Neuronal stem cell (in vitro differentiated cells): Measurements from ENCODE around the gene TNNI3.

Experiments
- DNase-seq: peaks from one replicate; pipeline ENCODE4 v3.0.0-alpha.2; 2013; ENCODE audit warnings: low spot score
- H2AFZ ChIP-seq: one replicate; pipeline ENCODE4 v1.6.1; 2013; ENCODE audit warnings: mild to moderate bottlenecking, low read length, inconsistent platforms
- H2AK5ac ChIP-seq: 2 replicates; pipeline ENCODE4 v1.6.1; 2013; ENCODE audit warnings: low read depth, mild to moderate bottlenecking, inconsistent platforms, low read length, moderate library complexity, mixed read lengths
- H2BK120ac ChIP-seq: 2 replicates; pipeline ENCODE4 v1.6.1; 2013; ENCODE audit warnings: low read depth, mild to moderate bottlenecking, inconsistent platforms, low read length, moderate library complexity, mixed read lengths
- H2BK12ac ChIP-seq: one replicate; pipeline ENCODE4 v1.6.1; 2013; ENCODE audit warnings: low read length, inconsistent platforms
- H2BK15ac ChIP-seq: 2 replicates; pipeline ENCODE4 v1.6.1; 2013; ENCODE audit warnings: mild to moderate bottlenecking, low read length, inconsistent platforms, mixed read lengths
- H2BK5ac ChIP-seq: one replicate; pipeline ENCODE4 v1.6.1; 2013; ENCODE audit warnings: inconsistent platforms, mild to moderate bottlenecking, low read length, moderate library complexity
- H3K14ac ChIP-seq: one replicate; pipeline ENCODE4 v1.6.1; 2013; ENCODE audit warnings: low read length, inconsistent platforms
- H3K18ac ChIP-seq: 2 replicates; pipeline ENCODE4 v1.6.1; 2013; ENCODE audit warnings: low read length, inconsistent platforms
- H3K23ac ChIP-seq: 2 replicates; pipeline ENCODE4 v1.6.1; 2013; ENCODE audit warnings: low read depth, mild to moderate bottlenecking, mixed read lengths, low read length, inconsistent platforms; ENCODE audit not compliant: poor library complexity
- H3K27ac ChIP-seq: replicated peaks from 3 replicates; pipeline ENCODE4 v1.5.1; 2013; ENCODE audit warnings: low read length, inconsistent platforms
- H3K27me3 ChIP-seq, 3 experiments: 2 replicates each; pipeline ENCODE4 v1.6.1; 2013; ENCODE audit warnings: low read length in 3 of 3, mild to moderate bottlenecking in 2 of 3, inconsistent platforms in 1 of 3, low read depth in 1 of 3, mixed read lengths in 1 of 3, moderate library complexity in 1 of 3; ENCODE audit not compliant: control insufficient read depth in 3 of 3, insufficient read depth in 3 of 3
- H3K36me3 ChIP-seq, 2 donors: replicated peaks in 1 of 2; 2 replicates each; pipeline ENCODE4 v1.6.1; 2013; ENCODE audit warnings: low read length in 2 of 2; ENCODE audit not compliant: control insufficient read depth in 2 of 2, insufficient read depth in 2 of 2
- H3K4ac ChIP-seq: 2 replicates; pipeline ENCODE4 v1.6.1; 2013; ENCODE audit warnings: inconsistent platforms, mild to moderate bottlenecking, low read length, moderate library complexity
- H3K4me1 ChIP-seq, 2 donors: 1 replicate in 1 of 2; 2 replicates in 1 of 2; pipeline ENCODE4 v1.6.1; 2013; ENCODE audit warnings: low read length in 2 of 2, low read depth in 1 of 2; ENCODE audit not compliant: control insufficient read depth in 2 of 2, insufficient read depth in 1 of 2
- H3K4me2 ChIP-seq: one replicate; pipeline ENCODE4 v1.6.1; 2013; ENCODE audit warnings: mild to moderate bottlenecking, low read length, inconsistent platforms; ENCODE audit not compliant: insufficient read depth, poor library complexity, severe bottlenecking
- H3K4me3 ChIP-seq, 2 donors: 2 replicates each; pipeline ENCODE4 v1.5.1; 2013; ENCODE audit warnings: low read length in 2 of 2, mild to moderate bottlenecking in 2 of 2, inconsistent platforms in 1 of 2, moderate library complexity in 1 of 2
- H3K79me1 ChIP-seq: one replicate; pipeline ENCODE4 v1.6.1; 2013; ENCODE audit warnings: low read depth, mild to moderate bottlenecking, inconsistent platforms, low read length, moderate library complexity
- H3K9ac ChIP-seq: one replicate; pipeline ENCODE4 v1.6.1; 2013; ENCODE audit warnings: mild to moderate bottlenecking, low read depth, low read length, inconsistent platforms; ENCODE audit not compliant: poor library complexity
- H3K9me3 ChIP-seq, 2 donors: replicated peaks in 1 of 2; 2 replicates each; pipeline versions ENCODE3 to v1.6.1; 2013; ENCODE audit warnings: low read length in 2 of 2, mild to moderate bottlenecking in 2 of 2, inconsistent platforms in 1 of 2, low read depth in 1 of 2, mixed read lengths in 1 of 2, moderate library complexity in 1 of 2; ENCODE audit not compliant: control insufficient read depth in 2 of 2, insufficient read depth in 1 of 2
- H4K8ac ChIP-seq: one replicate; pipeline ENCODE4 v1.6.1; 2013; ENCODE audit warnings: low read depth, mild to moderate bottlenecking, inconsistent platforms, low read length, moderate library complexity
- H4K91ac ChIP-seq: one replicate; pipeline ENCODE4 v1.6.1; 2013; ENCODE audit warnings: low read length, low read depth, mild to moderate bottlenecking, inconsistent platforms; ENCODE audit not compliant: poor library complexity
- WGBS, 2 donors: extraction: QIAGEN DNeasy Blood & Tissue Kit; methylation state at CpG; one replicate each; pipeline ENCODE4 v1.1.7; 2013; ENCODE audit warnings: missing lambda C conversion rate in 2 of 2, mixed read lengths in 1 of 2; ENCODE audit not compliant: insufficient read length in 2 of 2, insufficient replicate concordance in 1 of 2; ENCODE audit errors: extremely low coverage in 2 of 2; 5-methylcytosine and 5-hydroxymethylcytosine counted together

Gene TNNI3

GRCh38 chr19:55181740-55182139 lies 24.2 kb upstream of the TNNI3 start:
- no peaks in the 10 kb centered on the region for H3K79me1 ChIP-seq
- no peak overlapping the region for H2BK5ac ChIP-seq
- H3K4ac ChIP-seq: no peak overlapping the region
- H3K4me3 ChIP-seq: no peak overlapping the region
- H2BK120ac ChIP-seq: no peak overlapping the region
- no peak overlapping the region for H3K4me2 ChIP-seq
- no peak overlapping the region for H2BK15ac ChIP-seq
- no peak overlapping the region for H3K27ac ChIP-seq
- H3K23ac ChIP-seq: no peak overlapping the region
- no peak overlapping the region for H2BK12ac ChIP-seq
- no peaks in the 10 kb centered on the region for H3K36me3 ChIP-seq
- DNase-seq: no peak
- H3K18ac ChIP-seq: no peak overlapping the region
- H2AK5ac ChIP-seq: no peak overlapping the region
- H3K27me3 ChIP-seq: peaks cover 0 to 39% (median 29%) of the 10 kb centered on the region in 3 experiments
- no peak overlapping the region for H4K8ac ChIP-seq
- no peaks in the 10 kb centered on the region for H3K9me3 ChIP-seq
- H4K91ac ChIP-seq: no peak overlapping the region
- peaks cover 6 to 9% of the 10 kb centered on the region in 2 donors for H3K4me1 ChIP-seq
- peak overlapping the region; percentile 21 for H3K9ac ChIP-seq
- no peak overlapping the region for H2AFZ ChIP-seq
- H3K14ac ChIP-seq: no peak overlapping the region
- WGBS, 2 donors: no CpG with 5 or more reads among the region's 20 CpGs

- H2AFZ ChIP-seq: peak within 1 kb of the TSS; percentile 94
- H3K9me3 ChIP-seq: peaks cover 0 to 2% of the 10 kb centered on the region in 2 donors
- no peaks in the 10 kb centered on the region for H3K79me1 ChIP-seq
- peak within 1 kb of the TSS; percentile 98 for H3K4me2 ChIP-seq
- peak within 1 kb of the TSS; percentile 4 for H3K14ac ChIP-seq
- peaks cover 6 to 9% of the 10 kb centered on the region in 2 donors for H3K4me1 ChIP-seq
- H3K27me3 ChIP-seq: peaks cover 0 to 46% (median 28%) of the 10 kb centered on the region in 3 experiments
- H3K18ac ChIP-seq: peak within 1 kb of the TSS; percentile 94
- no peak within 1 kb of the TSS for H4K8ac ChIP-seq
- H2BK12ac ChIP-seq: peak within 1 kb of the TSS; percentile 41
- no CpG with 5 or more reads among the region's 68 CpGs for WGBS, 2 donors
- H3K9ac ChIP-seq: peak within 1 kb of the TSS; percentile 37
- peak within 1 kb of the TSS; percentile 60 for H3K23ac ChIP-seq
- H2BK15ac ChIP-seq: peak within 1 kb of the TSS; percentile 25
- peak within 1 kb of the TSS; percentile 46 to 81 for H3K4me3 ChIP-seq
- no peak within 1 kb of the TSS for H3K27ac ChIP-seq
- peak within 1 kb of the TSS; percentile 72 for H2AK5ac ChIP-seq
- no peak within 1 kb of the TSS for H4K91ac ChIP-seq
- H2BK120ac ChIP-seq: peak within 1 kb of the TSS; percentile 72
- peak within 1 kb of the TSS; percentile 39 for H2BK5ac ChIP-seq
- no peak within 1 kb of the TSS for H3K4ac ChIP-seq
- H3K36me3 ChIP-seq: no peaks in the 10 kb centered on the region
- peak; percentile 58 for DNase-seq
Measured at GRCh38 chr19:55179606-55180484, 22.3 kb upstream of the TNNI3 start, which contains the start of gene SYT5. TSS of gene SYT5 (minus strand) at chr19:55180289. CDS start at chr19:55179041, 1,248 bp downstream.

GRCh38 chr19:55178781-55179599 lies 21.5 kb upstream of the TNNI3 start:
- WGBS, 2 donors: no CpG with 5 or more reads among the region's 61 CpGs

More at GRCh38 chr19:55178781-55179599, 21.5 kb upstream of the TNNI3 start:
- H3K4me2 ChIP-seq: peak overlapping the region; percentile 98
- H2AFZ ChIP-seq: peak overlapping the region; percentile 94
- H4K8ac ChIP-seq: no peak overlapping the region
- peak overlapping the region; percentile 4 for H3K14ac ChIP-seq
- peaks cover 0 to 51% (median 26%) of the 10 kb centered on the region in 3 experiments for H3K27me3 ChIP-seq
- no peak overlapping the region for H4K91ac ChIP-seq
- H3K4me3 ChIP-seq: peak overlapping the region; percentile 46 to 81
- no peak overlapping the region for H3K4ac ChIP-seq
- no peak overlapping the region for H2BK5ac ChIP-seq
- H2AK5ac ChIP-seq: peak overlapping the region; percentile 72
- peak overlapping the region; percentile 25 for H2BK15ac ChIP-seq
- H3K18ac ChIP-seq: peak overlapping the region; percentile 94
- peak; percentile 87 for DNase-seq
- no peaks in the 10 kb centered on the region for H3K79me1 ChIP-seq
- no peak overlapping the region for H2BK120ac ChIP-seq
- peaks cover 3 to 5% of the 10 kb centered on the region in 2 donors for H3K9me3 ChIP-seq
- no peaks in the 10 kb centered on the region for H3K36me3 ChIP-seq
- peak overlapping the region; percentile 37 for H3K9ac ChIP-seq
- no peak overlapping the region for H2BK12ac ChIP-seq
- H3K23ac ChIP-seq: peak overlapping the region; percentile 34
- H3K27ac ChIP-seq: no peak overlapping the region
- peaks cover 8 to 9% of the 10 kb centered on the region in 2 donors for H3K4me1 ChIP-seq
